Measurements from ENCODE around the gene USH2A.

DNA sequence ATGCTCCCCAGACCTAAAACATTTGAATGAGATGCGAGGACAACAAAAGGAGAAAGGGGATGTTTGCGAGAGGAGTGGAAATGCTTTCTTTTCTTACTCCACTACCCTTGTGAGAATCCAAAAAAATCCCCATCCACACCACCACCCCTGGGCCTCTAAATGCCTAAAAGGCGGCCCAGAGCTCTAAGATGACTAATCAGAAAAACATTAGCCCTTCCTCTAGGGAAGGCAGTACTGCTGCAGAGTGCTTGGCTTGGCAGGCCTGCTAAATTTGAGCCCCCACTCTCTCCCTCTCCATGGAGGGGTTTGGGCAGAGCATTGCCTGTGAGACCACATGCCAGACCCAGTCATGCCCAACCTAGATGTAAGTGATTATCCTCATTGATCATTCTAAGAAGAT, 347.9 kb downstream of the USH2A start:
- TF ChIP-seq, protein P1, sequence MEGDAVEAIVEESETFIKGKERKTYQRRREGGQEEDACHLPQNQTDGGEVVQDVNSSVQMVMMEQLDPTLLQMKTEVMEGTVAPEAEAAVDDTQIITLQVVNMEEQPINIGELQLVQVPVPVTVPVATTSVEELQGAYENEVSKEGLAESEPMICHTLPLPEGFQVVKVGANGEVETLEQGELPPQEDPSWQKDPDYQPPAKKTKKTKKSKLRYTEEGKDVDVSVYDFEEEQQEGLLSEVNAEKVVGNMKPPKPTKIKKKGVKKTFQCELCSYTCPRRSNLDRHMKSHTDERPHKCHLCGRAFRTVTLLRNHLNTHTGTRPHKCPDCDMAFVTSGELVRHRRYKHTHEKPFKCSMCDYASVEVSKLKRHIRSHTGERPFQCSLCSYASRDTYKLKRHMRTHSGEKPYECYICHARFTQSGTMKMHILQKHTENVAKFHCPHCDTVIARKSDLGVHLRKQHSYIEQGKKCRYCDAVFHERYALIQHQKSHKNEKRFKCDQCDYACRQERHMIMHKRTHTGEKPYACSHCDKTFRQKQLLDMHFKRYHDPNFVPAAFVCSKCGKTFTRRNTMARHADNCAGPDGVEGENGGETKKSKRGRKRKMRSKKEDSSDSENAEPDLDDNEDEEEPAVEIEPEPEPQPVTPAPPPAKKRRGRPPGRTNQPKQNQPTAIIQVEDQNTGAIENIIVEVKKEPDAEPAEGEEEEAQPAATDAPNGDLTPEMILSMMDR (conservative IDR thresholded peaks at IDR 0.05; ENCODE audit: low read depth, low read length) = no peak
- TF ChIP-seq EZH2 (IDR thresholded peaks at IDR 0.05; ENCODE audit: borderline replicate concordance, low read depth, low read length, poor library complexity, severe bottlenecking) = no peak

Measured in A673 (cell line).